GM12864 (cell line): Measurements from ENCODE around the gene HSD3B7.

Source experiments
- DNase-seq: peaks from one replicate; pipeline ENCODE4 v3.0.0-alpha.2; 2011; ENCODE audit warnings: low read depth
- H3K4me3 ChIP-seq: 2 replicates; pipeline ENCODE4 v1.5.1; 2011; ENCODE audit warnings: mild to moderate bottlenecking, low read depth, low read length, control low read depth
- TF ChIP-seq, protein P1 (sequence below): IDR thresholded peaks from 2 replicates; pipeline ENCODE4 v1.5.1; 2011; ENCODE audit warnings: low read depth, mild to moderate bottlenecking, moderate library complexity, low read length, control low read depth, inconsistent platforms; ENCODE audit errors: missing control alignments

HSD3B7 gene

DNA sequence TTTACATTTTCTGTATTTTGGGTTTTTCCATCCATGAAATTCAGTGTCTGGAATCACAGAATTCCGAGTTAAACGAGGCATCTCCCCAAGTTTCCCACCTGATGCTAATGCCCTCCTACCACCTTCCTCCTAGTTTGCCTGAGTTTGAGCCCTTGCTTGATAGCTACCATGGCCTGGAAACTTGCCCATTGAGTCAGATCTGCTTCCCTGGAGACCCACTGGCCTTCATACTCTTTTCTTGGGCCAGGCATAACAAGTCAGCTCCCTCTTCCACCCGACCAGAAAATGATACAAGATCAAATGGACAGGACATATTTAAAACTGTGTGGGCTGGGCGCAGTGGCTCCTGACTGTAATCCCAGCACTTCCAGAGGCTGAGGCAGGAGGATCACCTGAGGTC lies 17.2 kb upstream of the HSD3B7 start:
- H3K4me3 ChIP-seq: no peak overlapping the region
- no peak for DNase-seq
- TF ChIP-seq, protein P1, sequence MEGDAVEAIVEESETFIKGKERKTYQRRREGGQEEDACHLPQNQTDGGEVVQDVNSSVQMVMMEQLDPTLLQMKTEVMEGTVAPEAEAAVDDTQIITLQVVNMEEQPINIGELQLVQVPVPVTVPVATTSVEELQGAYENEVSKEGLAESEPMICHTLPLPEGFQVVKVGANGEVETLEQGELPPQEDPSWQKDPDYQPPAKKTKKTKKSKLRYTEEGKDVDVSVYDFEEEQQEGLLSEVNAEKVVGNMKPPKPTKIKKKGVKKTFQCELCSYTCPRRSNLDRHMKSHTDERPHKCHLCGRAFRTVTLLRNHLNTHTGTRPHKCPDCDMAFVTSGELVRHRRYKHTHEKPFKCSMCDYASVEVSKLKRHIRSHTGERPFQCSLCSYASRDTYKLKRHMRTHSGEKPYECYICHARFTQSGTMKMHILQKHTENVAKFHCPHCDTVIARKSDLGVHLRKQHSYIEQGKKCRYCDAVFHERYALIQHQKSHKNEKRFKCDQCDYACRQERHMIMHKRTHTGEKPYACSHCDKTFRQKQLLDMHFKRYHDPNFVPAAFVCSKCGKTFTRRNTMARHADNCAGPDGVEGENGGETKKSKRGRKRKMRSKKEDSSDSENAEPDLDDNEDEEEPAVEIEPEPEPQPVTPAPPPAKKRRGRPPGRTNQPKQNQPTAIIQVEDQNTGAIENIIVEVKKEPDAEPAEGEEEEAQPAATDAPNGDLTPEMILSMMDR: no peak

DNA sequence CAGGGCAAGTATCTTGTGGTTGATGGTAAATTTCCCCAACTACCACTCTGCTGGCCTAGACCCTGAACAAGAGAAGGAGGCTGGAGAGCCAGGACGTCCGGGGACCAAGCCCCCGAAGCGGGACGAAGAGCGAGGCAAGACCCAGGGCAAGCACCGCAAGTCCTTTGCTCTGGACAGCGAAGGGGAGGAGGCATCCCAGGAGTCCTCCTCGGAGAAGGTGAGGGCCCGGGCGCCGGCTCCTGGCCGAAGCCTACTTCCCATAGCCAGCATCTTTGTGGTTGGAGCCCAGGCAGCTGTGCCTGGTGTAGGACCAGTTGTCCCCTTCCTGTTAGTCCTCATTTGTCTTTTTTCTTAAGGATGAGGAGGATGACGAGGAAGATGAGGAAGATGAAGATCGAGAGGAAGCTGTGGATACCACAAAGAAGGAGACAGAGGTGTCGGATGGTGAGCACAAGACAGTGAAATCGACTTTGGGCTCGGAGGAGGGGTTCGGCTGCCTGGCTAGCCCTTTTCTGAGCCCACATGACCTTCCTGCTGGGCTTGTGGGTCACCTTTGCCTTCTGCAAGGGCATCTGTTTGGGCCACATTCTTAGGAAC lies 15.7 kb upstream of the HSD3B7 start:
- TF ChIP-seq, protein P1: no peak
- DNase-seq: no peak
- no peak overlapping the region for H3K4me3 ChIP-seq

DNA sequence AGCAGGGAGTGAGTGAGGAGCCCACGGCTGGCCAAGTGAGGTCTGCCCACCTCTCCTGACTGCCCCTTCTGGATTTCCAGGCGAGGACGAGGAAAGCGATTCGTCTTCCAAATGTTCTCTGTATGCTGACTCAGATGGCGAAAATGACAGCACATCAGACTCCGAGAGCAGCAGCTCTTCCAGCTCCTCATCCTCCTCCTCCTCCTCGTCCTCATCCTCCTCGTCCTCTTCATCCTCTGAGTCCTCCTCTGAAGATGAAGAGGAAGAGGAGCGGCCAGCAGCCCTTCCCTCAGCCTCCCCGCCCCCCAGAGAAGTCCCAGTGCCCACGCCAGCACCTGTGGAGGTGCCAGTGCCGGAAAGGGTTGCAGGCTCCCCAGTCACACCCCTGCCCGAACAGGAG lies 13.7 kb upstream of the HSD3B7 start:
- DNase-seq: no peak

DNA sequence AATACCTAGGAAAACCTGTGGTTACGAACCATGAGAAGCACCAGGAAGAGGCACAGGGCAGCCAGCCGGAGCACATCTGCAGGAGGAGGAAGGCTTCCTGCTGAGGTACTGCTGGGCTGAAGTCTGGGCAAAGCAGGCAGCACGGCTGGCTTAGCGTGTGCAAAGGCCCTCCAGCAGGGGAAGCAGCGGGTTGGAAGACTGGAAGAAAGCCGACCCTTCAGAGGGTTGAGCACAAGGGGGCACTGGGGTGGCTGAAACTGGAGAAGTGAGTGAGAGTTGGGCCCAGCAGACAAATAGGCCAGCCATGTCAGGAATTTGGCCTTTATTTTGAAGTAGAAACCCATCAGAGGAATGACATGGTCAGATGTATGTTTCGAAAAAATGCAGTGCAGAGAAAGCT lies 12.1 kb upstream of the HSD3B7 start:
- no peak for DNase-seq
- TF ChIP-seq, protein P1: no peak
- no peak overlapping the region for H3K4me3 ChIP-seq

More for the DNA sequence above, 13.7 kb upstream of the HSD3B7 start:
- TF ChIP-seq, protein P1: no peak
- H3K4me3 ChIP-seq: no peak overlapping the region

DNA sequence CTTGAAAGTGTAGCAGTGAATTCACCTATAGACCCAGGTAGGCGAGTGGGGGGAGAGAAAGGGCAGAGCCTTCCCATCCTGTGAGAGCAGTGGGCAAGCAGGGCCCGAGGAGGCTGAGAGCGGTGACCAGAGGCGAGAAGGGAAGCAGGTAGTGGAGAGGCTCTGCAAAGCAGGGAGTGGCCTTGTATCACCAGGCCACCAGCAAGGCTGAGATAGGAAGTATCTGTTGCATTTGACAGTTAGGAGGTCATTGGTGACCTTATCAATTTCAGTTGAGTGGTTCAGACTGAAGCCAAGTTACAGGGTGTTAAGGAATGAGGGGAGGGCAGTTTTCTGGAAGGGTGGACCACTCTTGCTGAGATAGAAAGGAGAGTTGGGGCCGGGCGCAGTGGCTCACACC lies 10.7 kb upstream of the HSD3B7 start:
- no peak overlapping the region for H3K4me3 ChIP-seq
- DNase-seq: no peak
- TF ChIP-seq, protein P1: no peak

DNA sequence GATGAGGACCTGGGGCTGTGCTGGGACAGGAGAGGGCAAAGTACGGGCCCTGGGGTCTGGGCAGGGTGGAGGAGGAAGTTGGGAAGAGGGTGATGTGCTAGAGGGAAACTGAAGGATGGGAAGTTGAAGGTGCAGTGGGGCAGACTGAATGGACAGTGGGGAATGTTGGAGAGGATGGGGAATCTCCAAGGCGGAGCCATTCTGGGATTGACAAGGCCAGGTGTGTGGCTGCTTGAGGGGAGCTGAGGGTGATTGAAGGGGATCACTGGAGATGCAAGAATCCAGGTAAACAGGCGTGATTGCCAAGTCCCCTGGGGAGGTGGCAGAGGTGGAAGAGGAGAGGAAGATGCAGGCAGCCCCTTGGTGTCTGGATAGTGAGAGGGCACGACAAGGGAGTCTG lies 8.5 kb upstream of the HSD3B7 start:
- no peak for DNase-seq
- H3K4me3 ChIP-seq: no peak overlapping the region
- TF ChIP-seq, protein P1: no peak

DNA sequence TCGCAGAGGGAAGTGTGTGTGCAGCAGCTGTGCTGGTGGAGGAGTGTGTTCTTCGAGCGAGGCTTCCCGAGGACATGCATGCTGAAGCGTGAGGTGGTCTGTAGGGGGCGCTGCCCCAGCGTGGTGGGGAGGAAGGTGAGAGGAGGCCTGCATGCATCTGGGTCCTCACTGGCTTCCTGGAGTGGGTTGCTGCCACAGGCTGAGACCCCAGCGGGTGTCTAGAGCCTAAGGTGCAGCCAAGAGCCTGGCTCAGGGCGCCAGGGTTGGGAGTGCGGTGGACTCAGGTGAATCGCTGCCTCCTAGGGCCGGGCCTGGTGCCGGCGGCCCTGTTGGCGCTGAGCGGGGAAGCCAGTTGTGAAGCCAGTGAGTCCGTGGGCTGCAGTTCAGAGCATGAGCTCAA lies 7.5 kb upstream of the HSD3B7 start:
- TF ChIP-seq, protein P1: peak; percentile 56
- H3K4me3 ChIP-seq: no peak overlapping the region
- no peak for DNase-seq
